HG03060 (cell line): ENCODE results near the gene SLC22A9.
"Not testable (repeated sequence)": the region's sequence is repeated elsewhere in the genome, so short reads cannot be mapped to it uniquely, and the experiment has no call there.

ENCODE experiments used
- ATAC-seq: cut with Tn5 transposase; IDR thresholded peaks from one replicate; pipeline ENCODE4 v1.9.1; 2021; ENCODE audit warnings: low read depth, moderate number of reproducible peaks; ENCODE audit not compliant: unreplicated experiment

SLC22A9 gene

DNA sequence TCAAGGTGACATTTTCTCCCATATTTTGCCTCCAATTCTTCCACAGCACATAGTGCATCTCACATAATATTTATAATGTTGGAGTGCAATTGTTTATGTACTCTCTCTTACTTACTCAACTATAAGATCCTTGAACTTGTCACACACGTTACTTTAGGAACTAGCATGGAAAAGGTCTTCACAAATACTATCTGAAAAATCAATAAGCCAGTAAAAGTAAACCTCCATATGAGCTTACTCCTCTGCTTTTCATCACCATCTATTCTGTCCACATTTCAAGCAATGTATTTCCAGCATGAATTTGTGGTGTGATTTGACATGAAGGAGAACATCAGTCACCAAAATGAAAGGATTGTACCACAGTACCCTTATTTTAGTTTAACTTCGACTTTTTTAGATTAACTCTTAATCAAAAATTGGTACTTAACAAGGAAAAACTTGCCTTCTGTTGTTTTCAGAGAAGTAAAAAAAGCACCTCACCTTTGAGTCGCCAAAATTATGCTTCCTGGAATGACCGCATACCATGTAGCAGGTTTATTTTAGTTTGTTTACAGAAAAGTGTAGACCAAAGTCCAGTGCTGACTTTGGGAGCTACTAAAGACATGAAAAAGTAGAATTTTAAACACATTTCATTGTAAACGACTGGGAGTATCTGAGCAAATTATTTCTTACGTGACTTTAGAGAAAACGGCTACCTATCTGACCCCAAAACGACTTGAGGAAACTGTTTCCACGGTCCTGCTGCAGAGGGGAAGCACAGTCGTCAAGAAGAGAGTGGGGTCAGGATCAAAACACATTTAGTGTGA lies at the start of gene SLC22A9:
TSS of gene SLC22A9 (plus strand) at position 621 of the 806 bp plus-strand sequence. CDS start 272 bp downstream, outside the sequence.
- no peak for ATAC-seq

DNA sequence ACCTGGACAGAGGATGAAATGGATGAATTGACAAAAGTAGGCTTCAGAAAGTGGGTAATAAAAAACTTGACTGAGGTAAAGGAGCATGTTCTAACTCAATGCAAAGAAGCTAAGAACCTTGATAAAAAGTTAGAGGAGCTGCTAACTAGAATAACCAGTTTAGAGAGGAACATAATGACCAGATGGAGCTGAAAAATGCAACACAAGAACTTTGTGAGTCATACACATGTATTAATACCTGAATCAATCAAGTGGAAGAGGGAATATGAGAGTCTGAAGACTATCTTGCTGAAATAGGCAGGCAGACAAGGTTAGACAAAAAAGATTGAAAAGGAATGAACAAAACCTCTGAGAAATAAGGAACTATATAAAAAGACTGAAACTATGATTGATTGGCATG lies 47.9 kb upstream of the SLC22A9 start:
- no peak for ATAC-seq

DNA sequence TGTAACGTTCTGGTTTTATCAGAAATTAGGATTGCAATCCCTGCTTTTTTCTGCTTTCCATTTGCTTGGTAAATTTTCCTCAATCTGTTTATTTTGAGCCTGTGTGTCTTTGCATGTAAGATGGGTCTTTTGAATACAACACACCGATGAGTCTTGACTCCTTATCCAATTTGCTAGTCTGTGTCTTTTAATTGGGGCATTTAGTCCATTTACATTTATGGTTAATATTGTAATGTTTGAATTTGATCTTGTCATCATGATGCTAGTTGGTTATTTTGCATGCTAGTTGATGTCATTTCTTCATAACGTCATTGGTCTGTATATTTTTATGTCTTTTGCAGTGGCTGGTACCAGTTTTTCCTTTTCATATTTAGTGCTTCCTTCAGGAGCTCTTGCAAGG lies 34.5 kb upstream of the SLC22A9 start:
- not testable (repeated sequence) for ATAC-seq

DNA sequence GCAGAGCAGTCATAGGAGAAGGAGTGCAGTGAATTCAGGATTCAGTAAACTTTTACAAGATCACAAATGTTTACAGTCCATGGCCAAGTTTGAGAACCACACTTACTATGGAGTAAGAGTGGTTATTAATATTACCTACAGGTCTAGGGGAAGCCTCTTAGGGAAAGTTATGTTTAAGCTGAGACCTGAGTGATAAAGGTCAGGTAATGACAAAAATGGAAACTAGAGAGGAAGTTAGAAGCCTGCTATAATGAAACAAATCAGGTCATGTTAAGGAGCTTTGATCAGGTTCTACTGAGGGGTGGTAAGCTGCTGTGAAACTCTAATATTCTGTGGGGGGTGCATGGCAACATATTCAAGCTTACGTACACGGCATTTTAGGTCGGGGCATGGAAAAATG lies 32.5 kb upstream of the SLC22A9 start:
- ATAC-seq: no peak

DNA sequence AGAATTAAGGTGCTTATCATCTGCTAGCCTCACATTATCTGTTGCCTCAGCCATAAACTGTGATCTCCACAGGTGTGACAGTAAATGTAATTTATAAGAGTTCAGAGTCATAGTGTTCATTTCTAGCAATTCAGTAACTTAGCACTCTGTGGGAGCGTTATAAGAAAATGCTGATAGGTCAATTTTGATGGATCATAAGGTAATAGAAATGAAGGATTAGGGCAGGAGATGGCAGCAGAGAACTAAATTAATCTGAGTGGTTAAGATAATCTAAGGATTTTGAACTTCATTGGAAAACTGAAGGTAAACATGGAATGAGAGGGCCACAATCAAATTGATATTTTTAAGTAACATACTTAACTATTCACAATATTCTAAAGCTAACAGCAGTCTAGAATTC lies 26.5 kb upstream of the SLC22A9 start:
- ATAC-seq: no peak

DNA sequence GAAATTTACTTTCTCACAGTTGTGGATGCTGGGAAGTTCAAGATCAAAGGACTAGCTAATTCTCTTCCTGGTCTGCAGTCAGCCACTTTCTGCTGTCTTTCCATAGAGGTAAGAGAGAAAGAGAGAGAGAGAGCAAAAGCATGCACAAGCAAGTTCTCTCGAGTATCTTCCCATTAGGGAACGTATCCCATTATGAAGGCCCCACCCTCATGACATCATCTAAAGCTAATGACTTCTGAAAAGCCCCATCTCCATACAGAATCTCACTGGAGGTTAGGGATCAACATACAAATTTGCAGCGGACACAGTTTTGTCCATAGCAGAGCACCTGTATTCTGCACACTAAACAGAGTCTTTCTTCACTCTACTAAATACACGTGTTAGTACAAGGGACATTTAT lies 17.4 kb upstream of the SLC22A9 start:
- no peak for ATAC-seq

DNA sequence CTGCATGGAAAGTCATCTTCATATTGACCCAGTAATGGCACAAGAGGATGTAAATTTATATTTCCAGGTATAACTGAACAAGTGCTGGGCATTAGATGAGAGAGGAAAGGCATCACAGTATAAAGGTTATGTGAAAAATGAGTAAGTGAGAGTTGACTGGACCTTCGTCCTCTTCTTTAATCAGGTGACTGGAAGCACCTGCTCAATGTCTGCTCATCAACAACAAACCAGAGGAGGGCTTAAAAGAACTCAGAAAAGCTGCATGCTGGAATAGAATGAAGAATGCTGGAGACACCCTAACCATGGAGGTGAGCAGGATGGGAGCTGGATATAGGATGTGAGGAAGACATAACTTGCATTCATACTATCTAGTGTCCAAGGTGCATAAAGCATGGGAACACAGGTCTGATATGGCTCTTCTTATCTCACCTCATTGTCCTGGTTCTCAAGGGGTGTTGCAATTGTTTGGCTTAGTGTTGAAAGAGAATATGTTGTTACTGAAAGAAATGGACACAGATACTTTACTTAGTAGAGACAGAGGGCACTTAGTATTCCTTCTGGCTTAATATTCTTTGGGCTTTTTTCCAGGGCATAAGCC lies 7.3 kb upstream of the SLC22A9 start:
- no peak for ATAC-seq

DNA sequence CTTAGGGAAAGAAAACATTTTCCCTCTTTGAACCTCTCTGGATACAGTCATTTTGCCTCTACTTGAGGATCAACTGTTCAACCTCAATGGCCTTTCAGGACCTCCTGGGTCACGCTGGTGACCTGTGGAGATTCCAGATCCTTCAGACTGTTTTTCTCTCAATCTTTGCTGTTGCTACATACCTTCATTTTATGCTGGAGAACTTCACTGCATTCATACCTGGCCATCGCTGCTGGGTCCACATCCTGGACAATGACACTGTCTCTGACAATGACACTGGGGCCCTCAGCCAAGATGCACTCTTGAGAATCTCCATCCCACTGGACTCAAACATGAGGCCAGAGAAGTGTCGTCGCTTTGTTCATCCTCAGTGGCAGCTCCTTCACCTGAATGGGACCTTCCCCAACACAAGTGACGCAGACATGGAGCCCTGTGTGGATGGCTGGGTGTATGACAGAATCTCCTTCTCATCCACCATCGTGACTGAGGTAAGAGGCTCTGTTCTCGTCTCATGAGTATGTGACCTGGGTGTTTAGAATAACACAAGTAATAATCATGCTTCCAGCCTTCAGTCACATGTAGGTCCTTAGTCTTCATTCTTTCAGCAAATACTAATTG lies 495 bp downstream of the SLC22A9 start:
- no peak for ATAC-seq

DNA sequence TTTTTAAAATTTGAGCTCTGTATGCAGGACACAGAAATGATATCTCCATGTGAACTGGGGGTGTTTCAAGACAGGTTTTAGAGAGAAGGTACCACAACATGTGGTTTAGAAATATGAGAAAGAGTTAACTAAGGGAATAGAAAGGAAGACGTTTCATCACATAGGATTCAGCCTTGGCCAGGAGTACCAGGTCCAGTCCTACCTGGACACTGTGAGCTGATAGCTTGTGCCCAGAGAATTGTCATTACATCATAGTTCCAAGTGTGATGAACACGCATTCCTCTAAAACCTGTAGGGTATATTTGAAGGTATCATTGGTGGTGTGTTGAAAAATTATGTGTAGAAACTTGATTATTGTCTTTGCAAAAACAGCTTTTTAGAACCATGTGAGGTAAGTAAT lies 1.8 kb downstream of the SLC22A9 start:
- ATAC-seq: no peak

DNA sequence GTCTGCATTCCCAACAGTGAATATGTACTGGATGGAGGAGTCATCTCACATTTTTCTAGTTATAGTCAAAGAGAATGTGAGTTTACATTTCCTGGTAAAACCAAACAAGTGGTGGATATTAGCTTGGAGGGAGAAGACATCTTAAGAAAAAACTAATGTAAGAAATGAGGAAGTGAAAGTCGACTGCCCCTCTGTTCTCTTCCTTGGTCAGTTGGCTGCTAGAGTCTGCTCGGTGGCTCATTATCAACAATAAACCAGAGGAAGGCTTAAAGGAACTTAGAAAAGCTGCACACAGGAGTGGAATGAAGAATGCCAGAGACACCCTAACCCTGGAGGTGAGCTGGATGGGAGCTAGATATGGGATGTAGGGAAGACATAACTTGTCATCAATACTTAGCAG lies 5.8 kb downstream of the SLC22A9 start:
- ATAC-seq: no peak

DNA sequence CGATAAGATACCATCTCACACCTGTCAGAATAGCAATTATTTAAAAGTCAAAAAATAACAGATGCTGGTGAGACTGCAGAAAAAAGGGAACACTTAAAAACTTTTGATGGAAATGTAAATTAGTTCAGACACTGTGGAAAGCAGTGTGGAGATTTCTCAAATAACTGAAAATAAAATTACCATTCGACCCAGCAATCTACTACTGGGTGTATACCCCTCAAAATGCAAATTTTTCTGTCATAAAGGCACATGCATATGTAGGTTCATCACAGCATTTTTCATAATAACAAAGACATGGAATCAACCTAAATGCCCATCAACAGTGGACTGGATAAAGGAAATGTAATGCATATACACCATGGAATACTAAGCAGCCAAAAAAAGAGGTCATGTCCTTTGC lies 10.5 kb downstream of the SLC22A9 start:
- no peak for ATAC-seq

DNA sequence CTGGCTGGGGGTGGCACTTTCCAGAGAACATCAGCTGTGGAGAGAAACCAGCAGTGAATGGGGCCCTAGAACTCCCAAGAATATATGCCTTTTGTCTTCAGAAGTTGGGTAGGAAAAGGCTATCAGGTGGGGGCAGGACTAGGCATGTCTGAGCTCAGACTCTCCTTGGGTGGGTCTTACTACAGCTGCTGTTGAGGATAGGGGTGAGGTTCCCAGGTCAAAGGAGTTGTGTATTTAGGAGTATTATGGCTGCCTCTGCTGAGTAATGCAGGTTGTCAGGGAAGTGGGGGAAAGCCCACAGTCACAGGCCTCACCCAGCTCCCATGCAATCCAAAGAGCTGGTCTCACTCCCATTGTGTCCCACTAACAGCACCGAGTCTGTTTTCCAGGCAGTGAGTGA lies 26.1 kb downstream of the SLC22A9 start:
- no peak for ATAC-seq

DNA sequence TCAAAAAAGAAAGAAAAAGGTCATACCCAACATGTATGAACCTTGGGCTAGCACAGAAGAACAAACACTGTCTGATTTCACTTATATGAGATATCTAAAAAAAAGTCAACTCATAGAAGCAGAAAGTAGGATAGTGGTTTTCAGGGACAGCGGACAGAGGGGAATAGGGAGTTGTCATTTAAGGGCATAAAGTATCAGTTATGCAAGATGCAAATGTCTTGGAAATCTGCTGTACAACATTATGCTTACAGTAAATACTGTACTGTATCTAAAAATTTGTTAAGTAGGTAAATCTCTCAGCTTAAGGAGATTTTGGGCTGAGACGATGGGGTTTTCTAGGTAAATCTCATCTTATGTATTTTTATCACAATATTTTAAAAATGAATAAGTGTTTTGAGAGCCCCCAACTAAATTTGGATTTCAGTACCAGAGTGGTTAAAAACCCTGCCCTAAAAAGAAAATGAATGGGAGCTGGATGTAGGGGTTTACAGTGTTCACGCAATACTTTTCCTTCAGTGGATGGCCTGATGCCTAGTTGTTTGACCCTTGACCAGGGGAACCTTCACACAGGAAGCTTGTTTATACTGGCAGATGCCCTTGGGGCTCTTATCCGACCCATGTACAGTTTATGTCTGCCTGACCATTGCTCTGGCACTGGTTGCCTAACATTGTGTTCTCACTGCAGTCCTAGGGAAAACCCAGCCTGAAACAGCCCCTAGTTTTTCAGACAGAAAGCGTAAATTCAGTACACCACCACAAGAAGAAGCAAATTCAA lies 34.8 kb downstream of the SLC22A9 start:
- ATAC-seq: no peak

DNA sequence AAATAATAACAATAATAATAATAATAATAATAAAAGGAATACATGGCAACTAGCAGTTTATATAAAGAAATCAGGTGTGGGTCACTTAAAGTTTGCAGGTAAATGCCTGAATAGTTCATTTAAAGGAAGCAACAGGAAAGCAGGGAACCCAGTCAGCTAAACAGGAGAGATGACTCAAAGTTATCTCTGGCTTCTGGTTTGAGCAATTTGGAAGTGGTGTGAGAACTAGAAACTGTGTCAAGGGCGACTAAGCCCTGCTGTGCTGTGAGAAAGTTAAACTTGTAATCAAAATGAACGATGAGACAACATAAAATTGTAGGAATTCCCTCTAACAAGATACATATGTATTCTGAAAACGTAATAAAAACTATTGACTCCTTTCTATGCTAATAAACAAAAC lies 35.5 kb downstream of the SLC22A9 start:
- no peak for ATAC-seq

DNA sequence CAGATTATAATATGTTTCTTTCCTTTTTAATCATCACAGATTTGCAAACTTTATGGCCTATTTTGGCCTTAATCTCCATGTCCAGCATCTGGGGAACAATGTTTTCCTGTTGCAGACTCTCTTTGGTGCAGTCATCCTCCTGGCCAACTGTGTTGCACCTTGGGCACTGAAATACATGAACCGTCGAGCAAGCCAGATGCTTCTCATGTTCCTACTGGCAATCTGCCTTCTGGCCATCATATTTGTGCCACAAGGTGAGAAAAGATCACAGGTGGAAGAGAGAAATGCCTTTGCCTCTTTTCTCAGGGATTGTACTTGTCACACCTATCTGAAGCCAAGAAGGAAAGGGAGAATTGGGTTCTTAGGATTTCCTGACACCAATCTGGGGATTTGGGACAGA lies 36.9 kb downstream of the SLC22A9 start:
- ATAC-seq: no peak

DNA sequence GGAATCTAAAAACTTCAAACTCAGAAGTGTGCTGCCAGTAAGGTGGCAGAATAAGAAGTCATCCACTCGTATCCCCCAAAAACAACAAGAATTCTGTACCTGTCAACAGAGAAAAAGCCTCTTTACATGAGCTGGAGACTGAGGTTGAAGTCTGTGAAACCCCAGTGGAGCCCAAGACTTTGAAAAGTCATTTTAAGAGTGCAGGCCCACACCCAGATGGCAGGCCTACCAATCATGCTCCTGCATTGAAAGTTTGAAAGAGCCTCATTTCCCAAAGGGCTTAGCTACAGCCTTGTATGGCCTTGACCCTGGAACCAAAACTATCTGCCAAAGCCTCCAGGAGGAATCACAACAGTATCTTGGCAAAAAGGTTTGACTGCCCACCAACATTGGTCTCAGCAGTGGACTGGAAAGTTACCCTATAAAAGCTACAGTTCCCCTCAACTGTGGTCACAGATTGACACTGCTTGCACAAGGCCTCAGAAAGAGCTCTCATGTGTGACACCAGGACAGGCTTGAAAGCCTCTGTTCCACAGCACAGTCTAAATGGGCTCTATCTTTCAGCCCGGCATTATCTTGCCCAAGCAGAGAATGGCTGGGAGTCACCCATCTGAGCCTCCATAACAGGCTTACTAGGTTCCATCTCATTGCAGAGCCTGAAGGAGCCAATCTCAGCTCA lies 47.7 kb downstream of the SLC22A9 start:
- ATAC-seq: no peak

DNA sequence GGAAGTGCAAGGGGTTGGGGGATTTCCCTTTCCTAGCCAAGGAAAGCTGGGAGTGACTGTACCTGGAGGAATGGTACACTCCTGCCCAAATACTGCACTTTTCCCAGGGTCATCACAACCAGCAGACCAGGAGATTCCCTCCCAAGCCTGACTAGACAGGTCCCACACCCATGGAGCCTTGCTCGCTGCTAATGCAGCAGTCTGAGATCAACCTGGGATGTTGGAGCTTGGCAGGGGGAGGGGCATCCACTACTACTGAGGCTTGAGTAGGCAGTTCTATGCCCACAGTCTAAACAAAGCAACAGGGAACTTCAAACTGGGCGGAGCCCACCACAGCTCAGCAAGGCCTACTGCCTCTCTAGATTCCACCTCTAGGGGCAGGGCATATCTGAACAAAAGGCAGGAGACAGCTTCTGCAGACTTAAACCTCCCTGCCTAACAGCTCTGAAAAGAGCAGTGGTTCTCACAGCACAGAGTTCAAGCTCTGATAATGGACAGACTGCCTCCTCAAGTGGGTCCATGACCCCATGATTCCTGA lies 58.5 kb downstream of the SLC22A9 start:
- no peak for ATAC-seq

DNA sequence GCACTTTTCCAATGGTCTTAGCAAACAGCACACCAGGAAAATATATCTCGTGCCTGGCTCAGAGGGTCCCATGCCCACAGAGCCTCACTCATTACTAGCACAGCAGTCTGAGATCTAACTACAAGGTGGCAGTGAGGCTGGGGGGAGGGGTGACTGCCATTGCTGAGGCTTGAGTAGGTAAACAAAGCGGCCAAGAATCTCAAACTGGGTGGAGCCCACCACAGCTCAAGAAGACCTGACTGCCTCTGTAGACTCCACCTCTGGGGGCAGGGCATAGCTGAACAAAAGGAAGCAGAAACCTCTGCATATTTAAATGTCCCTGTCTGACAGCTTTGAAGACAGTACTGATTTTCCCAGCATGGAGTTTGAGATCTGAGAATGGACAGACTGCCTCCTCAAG lies 61.1 kb downstream of the SLC22A9 start:
- not testable (repeated sequence) for ATAC-seq

DNA sequence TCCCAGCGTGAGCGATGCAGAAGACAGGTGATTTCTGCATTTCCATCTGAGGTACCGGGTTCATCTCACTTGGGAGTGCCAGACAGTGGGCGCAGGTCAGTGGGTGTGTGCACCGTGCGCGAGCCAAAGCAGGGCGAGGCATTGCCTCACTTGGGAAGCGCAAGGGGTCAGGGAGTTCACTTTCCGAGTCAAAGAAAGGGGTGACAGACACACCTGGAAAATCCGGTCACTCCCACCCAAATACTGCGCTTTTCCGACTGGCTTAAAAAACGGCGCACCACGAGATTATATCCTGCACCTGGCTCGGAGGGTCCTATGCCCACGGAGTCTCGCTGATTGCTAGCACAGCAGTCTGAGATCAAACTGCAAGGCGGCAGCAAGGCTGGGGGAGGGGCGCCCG lies 65.8 kb downstream of the SLC22A9 start:
- not testable (repeated sequence) for ATAC-seq

DNA sequence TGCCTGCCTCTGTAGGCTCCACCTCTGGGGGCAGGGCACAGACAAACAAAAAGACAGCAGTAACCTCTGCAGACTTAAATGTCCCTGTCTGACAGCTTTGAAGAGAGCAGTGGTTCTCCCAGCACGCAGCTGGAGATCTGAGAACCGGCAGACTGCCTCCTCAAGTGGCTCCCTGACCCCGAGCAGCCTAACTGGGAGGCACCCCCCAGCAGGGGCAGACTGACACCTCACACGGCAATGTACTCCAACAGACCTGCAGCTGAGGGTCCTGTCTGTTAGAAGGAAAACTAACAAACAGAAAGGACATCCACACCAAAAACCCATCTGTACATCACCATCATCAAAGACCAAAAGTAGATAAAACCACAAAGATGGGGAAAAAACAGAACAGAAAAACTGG lies 66.2 kb downstream of the SLC22A9 start:
- ATAC-seq: not testable (repeated sequence)
